GM19351 (cell line): ENCODE results near the gene PDS5A.
"Not testable (repeated sequence)": the region's sequence is repeated elsewhere in the genome, so short reads cannot be mapped to it uniquely, and the experiment has no call there.

ENCODE experiments used
- ATAC-seq: cut with Tn5 transposase; IDR thresholded peaks from one replicate; pipeline ENCODE4 v1.9.1; 2021; ENCODE audit warnings: mild to moderate bottlenecking, moderate library complexity; ENCODE audit not compliant: unreplicated experiment

PDS5A gene

GRCh38 chr4:39838431-39838830, 139.3 kb downstream of the PDS5A start:
- not testable (repeated sequence) for ATAC-seq

- no peak for ATAC-seq
These were observed 143.4 kb downstream of the PDS5A start for GRCh38 chr4:39834269-39834668.

- no peak for ATAC-seq
These were observed 151.9 kb downstream of the PDS5A start for GRCh38 chr4:39825741-39826231.

- no peak for ATAC-seq
These were observed 152.6 kb downstream of the PDS5A start for GRCh38 chr4:39825090-39825489.

GRCh38 chr4:39823191-39823590, 154.5 kb downstream of the PDS5A start:
- ATAC-seq, result no peak

- no peak for ATAC-seq
These were observed 155.0 kb downstream of the PDS5A start for GRCh38 chr4:39822662-39823061.

GRCh38 chr4:39821951-39822350, 155.8 kb downstream of the PDS5A start:
- ATAC-seq, result no peak

GRCh38 chr4:39820186-39820585, 157.5 kb downstream of the PDS5A start:
- no peak for ATAC-seq

- ATAC-seq, result no peak
These were observed 159.1 kb downstream of the PDS5A start for GRCh38 chr4:39818646-39819045.

GRCh38 chr4:39814403-39815185, 163.1 kb downstream of the PDS5A start:
- ATAC-seq, result no peak

GRCh38 chr4:39813761-39814160, 163.9 kb downstream of the PDS5A start:
- ATAC-seq, result not testable (repeated sequence)

- ATAC-seq, result not testable (repeated sequence)
These were observed 164.7 kb downstream of the PDS5A start for GRCh38 chr4:39813033-39813432.

- no peak for ATAC-seq
These were observed 165.2 kb downstream of the PDS5A start for GRCh38 chr4:39812500-39812899.

- no peak for ATAC-seq
These were observed 169.4 kb downstream of the PDS5A start for GRCh38 chr4:39808231-39808749.

GRCh38 chr4:39802005-39802404, 175.7 kb downstream of the PDS5A start:
- no peak for ATAC-seq

- not testable (repeated sequence) for ATAC-seq
These were observed 184.7 kb downstream of the PDS5A start for GRCh38 chr4:39792976-39793375.

GRCh38 chr4:39792529-39792928, 185.2 kb downstream of the PDS5A start:
- ATAC-seq, result no peak

- no peak for ATAC-seq
These were observed 185.6 kb downstream of the PDS5A start for GRCh38 chr4:39792128-39792527.

GRCh38 chr4:39786838-39787237, 190.9 kb downstream of the PDS5A start:
- ATAC-seq, result no peak

GRCh38 chr4:39785083-39785482, 192.6 kb downstream of the PDS5A start:
- ATAC-seq, result no peak

GRCh38 chr4:39781988-39782387, 195.7 kb downstream of the PDS5A start:
- ATAC-seq, result not testable (repeated sequence)
